HS-27A (cell line): Measurements from ENCODE around the gene PTRH2.

ENCODE experiments used
- DNase-seq: peaks from one replicate; pipeline ENCODE4 v3.0.0-alpha.2; 2012; ENCODE audit warnings: low read depth, missing footprints

The PTRH2 gene

DNA sequence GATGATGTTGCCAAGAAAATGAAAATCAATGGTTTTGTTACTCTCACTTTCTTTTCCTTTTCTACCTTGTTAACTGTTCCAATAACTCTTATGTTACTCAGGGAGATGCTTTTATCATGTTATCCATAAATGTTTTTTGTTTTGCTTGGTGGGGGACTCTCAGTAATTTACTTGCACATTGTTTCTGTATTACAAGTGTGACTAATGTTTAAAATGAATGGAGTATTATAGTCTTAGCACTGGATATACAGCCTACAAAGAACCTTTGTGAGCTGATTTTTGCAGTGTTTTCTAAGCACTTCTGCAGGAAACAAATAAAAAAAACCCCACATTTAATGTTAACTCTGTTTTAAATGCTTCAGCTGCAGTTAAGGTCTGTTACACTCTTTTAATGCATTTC, 12.3 kb upstream of the PTRH2 start:
- no peak for DNase-seq

DNA sequence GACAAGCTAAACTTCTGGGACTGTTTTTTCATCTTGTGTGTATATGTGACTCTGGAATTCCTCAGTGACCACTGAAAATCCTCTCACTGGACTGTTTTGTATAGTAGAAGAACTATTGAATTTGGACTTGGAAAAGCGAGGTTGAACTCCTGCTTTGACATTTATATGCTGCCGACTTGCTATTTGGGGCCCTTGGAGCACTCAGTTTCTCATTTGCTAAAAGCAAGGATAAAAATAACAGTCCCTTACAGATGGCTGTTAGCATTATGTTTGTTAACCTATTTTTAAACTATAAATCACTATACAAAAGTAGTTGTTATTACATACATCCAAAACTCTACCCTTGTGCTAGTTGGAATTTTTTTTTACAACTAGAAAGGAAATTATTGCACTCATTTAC, 9.2 kb upstream of the PTRH2 start:
- no peak for DNase-seq

DNA sequence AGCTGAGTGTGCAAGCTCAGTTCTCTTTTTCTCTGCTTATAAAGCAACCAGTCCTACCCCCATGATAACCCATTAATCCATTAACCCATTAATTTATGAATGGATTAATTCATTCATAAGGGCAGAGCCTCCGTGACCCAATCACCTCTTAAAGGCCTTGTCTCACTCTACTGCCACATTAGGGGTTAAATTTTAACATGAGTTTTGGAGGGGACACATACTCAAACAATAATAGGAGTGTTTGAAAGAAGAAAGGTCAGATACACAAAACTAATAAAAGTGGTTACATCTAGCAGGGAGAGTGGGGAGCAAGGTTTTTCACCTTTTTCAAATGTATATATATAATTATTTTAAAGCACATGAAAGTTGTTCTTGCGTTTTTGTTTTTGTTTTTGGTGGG, 7.0 kb upstream of the PTRH2 start:
- DNase-seq: no peak

DNA sequence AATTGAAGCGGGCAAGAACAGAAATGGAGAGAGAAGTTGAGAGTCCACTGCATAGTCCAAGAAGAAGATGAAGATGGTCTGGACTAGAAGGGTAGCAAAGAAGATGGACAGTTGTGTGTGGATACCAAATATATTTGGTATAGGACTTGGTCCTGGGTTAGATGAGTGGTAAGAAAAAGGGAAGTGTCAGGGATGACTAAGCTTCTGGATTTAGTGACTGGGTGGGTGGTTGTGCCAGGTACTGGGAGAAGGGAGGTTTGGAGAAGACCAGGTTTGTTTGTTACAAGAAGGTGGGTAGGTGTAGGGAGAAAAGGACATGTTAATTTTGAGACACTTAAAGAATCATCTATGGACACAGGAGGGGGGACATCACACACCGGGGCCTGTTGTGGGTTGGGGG, 5.6 kb upstream of the PTRH2 start:
- DNase-seq: no peak

DNA sequence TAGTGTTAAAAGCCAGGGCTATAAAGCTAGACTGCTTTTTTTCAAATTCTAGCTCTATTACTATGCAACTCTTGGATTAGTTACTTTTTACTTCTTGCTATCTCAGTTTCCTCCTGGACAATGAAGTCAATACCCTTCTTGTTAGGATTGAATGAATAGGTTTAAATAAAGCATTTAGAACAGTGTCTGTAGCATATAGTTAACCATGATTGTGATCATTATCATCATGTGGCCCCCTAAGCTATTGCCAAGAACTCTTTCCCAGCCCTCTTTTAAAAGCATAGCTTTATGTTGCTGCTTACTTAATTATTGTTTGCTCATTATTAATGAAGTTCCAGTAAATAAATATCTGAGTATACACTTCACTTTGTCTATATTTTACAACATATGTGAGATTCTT, 4.7 kb upstream of the PTRH2 start:
- no peak for DNase-seq

DNA sequence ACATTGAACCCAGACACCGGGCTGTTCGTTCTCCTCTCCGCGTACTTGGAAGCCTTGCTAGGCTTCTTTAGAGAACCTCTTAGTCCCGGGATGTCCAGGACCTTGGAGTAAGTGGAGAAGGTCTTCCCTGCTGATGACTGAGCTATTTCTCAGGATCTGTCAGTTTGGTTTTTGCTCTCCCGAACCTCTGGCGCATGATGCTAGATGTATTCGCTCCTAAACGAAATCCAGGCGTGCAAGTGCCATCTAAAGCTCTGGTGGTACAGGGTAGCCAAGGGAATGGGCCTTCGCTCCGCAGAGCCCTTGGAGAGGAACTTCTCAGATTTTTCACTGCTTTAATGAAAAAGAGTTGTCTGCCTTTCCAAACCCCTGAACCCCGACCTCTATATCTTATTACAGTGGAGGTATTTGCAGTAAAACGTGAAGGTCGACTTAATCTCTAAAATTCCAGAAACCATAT, 771 bp upstream of the PTRH2 start:
- DNase-seq: no peak

DNA sequence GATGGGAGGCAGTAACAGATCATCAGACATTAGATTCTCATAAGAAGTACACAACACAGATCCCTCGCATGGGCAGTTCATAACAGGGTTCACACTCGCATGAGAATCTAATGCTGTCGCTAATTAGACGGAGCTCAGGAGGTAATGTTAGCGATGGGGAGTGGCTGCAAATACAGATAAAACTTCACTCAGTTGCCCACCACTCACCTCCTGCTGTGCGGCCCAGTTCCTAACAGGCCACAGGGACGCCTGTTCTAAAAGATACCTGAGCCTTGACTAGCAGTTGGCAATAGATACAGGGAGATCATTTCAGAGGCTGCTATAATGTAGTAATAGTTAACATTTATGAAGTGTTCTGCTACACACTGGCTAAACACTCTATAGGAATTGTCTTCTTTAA, 4.9 kb downstream of the PTRH2 start:
- DNase-seq: no peak

DNA sequence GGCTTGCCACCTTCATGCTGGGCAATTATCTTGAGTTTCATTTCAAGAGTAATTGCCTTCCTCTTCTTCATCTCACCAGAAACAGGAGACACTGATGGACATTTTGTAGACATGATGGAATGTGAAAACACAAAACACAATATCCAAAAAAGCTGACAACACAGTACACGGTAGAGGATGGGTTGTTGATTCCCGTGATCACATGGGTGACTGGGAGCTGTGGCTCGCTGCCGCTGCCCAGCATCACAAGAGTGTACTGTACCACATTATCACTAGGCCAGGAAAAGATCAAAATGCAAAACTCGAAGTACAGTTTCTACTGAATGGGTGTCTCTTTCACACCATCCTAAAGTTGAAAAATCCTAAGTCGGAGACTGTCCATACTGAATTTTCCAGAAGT, 7.4 kb downstream of the PTRH2 start:
- DNase-seq: no peak

DNA sequence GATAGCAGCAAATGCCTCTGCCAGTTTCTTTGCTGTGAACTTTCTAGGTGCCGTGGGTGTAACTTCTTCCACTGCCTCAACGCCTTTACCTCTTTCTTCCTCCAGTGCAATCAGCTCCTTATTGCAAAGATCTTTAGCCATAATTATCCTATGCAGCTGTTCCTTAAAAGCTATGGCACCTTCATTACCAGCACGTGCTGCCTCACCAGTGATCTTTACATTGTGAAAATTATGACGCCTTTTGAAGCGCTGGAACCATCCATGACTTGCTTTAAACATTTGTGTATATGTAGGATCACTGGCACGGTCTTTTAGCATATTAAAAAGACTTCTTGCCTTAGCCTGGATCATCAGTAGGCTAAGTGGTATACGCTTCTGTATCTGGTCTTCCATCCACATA, 8.0 kb downstream of the PTRH2 start:
- no peak for DNase-seq

DNA sequence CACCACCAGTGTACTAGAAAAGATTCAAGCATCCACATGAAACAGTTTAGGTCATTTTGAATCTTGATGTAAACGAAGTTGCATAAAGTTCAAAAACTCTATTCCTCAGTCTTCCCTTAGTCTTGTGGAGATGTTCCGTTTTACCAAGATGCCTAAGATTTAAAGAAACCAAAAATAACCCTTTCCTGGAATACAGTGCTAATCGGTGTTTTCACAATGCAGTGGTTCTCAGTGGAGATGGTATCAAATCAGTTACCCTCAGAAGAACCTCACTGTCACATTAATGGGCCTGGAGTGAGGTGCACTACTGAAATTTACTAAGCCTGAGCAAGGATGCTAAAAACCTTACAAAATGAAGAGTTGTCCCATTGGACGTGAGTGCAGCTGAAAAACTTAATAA, 9.1 kb downstream of the PTRH2 start:
- DNase-seq: no peak

DNA sequence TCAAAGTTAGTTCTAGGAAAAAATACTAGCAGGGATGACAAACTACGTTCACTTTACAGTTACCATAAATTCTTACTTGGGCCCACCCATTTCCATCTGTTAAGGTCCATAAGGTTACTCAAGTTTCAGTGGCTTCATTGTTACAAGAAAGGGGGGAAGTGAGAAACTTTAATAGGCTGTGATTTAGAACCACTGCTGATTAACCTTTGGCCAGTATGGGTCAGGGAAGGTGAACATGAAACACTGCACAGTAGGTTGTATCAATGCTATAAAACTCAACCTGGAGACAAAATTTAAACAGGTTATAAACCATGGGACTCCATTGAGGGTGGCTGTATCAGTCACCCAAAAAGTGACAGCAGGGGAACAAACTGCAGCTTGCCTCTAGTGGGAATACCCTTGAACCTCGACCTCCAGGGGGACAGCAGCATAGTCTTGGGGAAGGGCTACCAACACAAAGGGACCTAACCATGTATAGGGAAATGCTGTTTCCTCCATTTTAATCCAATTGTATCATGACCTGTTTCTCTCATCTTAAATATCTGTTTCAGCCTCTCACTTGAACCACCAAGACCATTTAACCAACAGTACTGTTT, 10.4 kb downstream of the PTRH2 start:
- DNase-seq: no peak

DNA sequence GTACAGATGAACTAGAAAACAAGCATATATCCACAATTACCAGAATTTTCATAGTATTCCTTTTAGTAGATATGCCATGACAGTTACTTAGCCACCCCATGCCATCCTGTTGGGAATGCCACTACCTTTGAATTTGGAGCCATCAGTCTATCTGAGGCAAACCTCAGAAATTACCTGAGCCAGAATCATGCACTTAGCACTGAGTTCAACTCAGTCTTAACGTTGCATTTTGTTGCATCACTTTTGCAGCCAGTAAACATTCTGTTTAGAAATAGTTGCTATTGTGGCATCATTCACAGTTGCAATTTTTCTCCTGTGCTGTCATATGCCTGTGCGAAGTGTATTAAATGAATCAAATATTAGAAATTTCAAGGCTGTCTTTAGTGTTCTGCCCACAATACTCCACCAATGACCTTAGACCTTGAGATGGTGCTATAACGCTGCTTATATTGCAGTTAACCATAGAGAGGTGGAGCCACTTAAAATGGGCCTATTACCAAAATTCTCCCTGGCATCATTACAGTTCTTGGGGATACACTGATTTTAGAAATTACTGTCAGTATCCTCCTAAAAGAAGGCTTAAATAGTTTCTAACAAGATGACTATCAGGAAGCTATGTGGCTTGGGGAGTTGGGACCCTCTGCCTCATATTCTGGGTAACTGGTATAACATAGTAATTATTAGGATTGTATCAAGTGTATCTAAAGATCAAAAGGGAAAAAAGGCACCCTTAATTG, 11.1 kb downstream of the PTRH2 start:
- DNase-seq: no peak

DNA sequence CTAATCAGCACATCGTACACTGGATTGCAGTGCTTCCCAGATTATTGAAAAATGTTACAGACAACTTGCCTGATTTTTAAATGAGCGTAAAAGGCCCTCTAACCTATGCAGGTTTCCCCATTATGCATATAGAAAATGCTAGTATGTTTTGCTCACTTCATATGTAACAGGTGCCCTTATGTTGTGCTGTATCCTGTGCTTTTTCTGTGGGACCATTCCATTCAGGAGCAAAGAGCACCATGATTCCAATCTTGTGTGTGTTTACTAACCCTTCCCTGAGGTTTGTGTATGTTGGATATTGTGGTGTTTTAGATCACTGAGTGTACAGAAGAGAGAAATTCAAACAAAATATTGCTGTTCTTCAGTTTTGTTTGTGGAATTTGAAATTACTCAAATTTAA, 12.9 kb downstream of the PTRH2 start:
- DNase-seq: no peak

DNA sequence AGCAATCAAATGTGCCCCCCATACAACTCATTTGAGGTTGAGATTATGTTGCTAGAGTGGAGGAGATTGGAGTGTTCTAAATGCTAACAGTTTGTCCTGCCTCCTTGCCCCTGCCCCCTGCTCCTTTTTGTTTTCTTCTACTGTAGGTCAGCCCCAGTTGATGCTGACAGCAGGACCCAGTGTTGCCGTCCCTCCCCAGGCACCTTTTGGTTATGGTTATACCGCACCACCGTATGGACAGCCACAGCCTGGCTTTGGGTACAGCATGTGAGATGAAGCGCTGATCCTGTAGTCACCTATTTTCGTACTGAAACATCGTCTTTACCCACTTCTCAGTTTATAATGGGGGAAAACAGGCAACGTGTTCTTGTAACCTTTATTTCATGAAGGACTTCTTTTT, 13.6 kb downstream of the PTRH2 start:
- DNase-seq: no peak

DNA sequence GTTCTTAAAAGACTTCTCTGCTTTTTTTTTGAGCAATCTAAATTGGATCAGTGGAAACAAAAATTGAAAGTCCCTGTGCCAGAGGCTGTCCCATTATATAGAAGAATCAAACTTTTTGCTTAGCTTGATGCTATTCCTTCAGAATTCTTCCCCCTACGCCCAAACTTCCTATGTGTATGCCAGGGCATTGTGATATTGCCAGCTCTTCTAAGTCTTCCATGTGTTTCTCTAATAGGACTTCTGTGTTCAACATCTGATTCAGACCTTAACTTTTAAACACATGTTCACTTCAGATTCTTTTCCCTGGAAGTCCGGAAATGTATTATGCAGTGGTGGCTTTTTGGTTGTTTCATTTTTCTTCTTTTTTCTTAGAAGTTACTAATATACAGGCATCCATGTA, 18.7 kb downstream of the PTRH2 start:
- DNase-seq: no peak

DNA sequence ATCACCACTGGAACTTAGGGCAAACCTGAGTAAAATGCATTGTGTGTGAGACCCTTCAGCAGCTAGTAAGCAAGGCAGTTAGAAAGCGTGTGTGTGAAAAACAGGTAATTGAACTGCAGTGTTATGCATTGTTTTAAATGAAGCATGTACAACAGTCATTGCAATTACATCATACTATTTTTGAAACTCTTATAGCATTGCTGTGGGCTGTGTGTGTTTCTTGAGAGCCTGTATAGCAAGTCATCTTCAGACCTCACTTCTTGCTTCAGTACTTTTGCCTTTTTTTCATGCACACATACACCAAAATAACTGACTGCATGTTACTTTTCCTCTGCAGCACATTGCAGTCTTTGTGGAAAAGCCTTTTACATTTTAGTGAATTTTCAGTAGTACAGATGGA, 19.2 kb downstream of the PTRH2 start:
- DNase-seq: no peak

DNA sequence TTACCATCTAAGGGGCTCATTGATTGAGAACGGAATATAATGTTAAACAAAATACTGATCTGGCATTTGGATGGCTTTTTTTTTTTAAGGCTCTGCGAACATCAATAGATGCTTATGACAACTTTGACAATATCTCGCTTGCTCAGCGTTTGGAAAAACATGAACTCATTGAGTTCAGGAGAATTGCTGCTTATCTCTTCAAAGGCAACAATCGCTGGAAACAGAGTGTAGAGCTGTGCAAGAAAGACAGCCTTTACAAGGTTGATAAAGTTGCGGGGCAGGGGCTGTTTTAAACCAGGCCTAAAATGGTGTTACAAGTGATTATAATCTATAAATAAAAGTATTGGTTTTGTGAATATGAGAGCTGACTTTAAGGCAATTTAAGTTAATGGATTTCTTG, 22.3 kb downstream of the PTRH2 start:
- no peak for DNase-seq

DNA sequence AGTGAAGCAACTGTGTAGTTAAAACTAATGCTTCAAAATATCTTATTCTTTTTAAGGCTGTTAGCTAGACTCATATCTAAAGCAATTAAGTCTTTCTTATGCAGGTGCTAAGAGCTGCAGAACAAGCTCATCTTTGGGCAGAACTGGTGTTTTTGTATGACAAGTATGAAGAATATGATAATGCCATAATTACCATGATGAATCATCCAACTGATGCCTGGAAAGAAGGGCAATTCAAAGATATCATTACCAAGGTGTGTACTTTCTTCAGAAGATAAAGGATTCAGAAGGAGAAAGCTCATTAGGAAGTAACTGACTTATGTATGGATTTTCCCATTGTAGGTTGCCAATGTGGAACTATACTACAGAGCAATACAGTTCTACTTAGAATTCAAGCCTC, 23.9 kb downstream of the PTRH2 start:
- no peak for DNase-seq

DNA sequence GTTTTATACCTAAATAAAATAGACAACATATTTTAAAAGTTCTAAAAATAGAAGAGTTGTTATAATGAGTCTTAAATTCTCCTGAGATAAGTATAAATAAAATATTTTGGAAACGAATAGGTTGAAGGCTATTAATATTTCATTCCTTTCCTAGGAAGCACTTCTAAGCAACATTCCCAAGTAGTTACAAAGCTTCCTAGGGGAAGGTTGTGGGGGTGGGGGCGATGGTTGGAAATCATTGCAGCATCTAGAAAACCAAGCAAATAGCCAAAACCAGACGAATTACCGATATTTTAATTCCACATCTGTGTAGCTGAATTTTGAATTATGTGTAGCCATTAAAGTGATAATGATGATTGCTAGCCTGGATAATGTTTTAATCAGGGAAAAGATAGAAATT, 26.9 kb downstream of the PTRH2 start:
- DNase-seq: no peak

DNA sequence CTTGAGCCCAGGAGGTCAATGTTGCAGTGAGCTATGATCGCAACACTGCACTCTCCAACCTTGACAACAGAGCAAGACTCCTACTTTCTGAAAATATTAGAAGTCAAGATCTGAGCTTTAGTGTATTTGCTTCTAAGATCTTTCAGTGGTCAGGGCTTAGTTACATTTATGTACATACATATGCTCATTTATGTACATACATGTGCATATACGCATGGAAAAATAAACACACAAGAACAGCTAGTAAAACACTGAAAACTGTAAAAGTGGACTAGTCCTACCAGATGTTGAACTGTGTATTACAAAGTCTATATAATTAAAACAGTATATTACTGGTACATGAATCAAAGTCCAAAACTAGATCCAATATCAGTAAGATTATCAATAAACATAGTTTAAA, 28.3 kb downstream of the PTRH2 start:
- no peak for DNase-seq

DNA sequence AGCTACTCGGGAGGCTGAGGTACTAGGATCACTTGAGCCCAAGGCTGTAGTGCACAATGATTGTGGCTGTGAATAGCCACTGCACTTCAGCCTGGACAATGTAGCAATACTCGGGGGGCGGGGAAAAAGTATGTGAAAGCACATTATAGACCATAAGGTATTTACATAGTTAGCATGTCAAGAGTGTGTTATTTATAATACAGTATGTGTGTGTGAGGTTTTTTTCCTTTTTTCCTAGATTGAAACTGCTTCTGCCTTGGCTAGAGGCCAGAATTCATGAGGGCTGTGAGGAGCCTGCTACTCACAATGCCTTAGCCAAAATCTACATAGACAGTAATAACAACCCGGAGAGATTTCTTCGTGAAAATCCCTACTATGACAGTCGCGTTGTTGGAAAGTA, 30.5 kb downstream of the PTRH2 start:
- no peak for DNase-seq

DNA sequence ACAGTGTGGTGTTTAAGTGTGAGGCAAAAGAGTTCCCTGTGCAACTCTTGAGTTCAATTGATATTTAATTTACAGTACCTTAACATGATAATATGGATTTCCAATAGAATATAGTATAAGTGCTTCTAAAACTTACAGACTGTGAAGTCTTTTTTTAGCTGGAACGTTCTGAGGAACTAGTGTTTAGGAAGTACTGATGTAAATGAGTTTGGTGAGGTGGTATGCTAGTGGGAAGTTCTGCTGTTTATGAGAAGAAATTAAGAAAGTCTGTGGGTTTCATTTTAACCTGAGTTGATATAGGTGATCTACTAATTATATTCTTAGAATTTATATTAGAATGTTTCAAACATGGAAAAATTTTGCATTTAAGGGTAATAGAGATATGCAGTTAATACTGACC, 32.0 kb downstream of the PTRH2 start:
- DNase-seq: no peak

DNA sequence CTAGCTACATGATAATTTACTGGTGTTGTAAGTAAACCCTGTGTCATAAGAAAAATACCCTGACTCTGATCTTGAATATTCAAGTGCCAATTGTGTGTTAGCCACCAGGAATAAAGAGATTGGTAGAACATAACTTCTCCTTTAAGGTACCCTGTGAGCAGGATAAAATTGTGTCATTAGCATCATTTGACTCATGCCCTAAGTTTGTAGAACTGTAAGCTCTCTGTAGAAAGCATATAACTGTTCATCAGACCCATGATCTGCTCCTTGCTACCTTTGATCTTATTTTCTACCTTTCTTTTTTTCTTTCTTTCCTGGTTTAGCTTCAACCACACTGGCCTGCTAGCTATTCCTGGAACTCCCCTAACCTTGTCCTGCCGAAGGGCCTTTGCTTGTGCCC, 35.8 kb downstream of the PTRH2 start:
- DNase-seq: no peak

DNA sequence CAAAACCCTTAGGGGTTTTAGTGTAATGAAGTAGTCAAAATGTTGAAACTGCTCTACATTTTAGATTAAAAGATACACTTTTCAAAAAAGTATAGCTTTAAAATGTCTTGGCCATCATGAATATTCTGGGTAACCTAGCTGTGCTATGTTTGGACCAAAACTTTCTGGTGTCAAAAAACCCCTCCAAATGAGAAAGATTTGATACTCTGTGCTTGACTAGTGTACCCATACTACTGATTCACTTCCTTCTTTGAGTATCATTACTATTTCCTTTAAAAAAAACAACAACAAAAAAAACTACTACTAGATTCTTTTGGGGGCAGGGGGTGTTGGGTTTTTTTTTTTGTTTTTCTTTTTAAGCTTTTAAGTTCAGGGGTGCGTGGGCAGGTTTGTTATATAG, 37.3 kb downstream of the PTRH2 start:
- DNase-seq: no peak
